GM21717 (cell line): ENCODE measurements around the gene SSX4.
"Not testable (repeated sequence)": the region's sequence is repeated elsewhere in the genome, so short reads cannot be mapped to it uniquely, and the experiment has no call there.

Source experiments
- ATAC-seq: cut with Tn5 transposase; IDR thresholded peaks from one replicate; pipeline ENCODE4 v1.9.1; 2021; ENCODE audit warnings: mild to moderate bottlenecking, moderate library complexity; ENCODE audit not compliant: unreplicated experiment

Gene SSX4, protein sequence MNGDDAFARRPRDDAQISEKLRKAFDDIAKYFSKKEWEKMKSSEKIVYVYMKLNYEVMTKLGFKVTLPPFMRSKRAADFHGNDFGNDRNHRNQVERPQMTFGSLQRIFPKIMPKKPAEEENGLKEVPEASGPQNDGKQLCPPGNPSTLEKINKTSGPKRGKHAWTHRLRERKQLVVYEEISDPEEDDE

DNA sequence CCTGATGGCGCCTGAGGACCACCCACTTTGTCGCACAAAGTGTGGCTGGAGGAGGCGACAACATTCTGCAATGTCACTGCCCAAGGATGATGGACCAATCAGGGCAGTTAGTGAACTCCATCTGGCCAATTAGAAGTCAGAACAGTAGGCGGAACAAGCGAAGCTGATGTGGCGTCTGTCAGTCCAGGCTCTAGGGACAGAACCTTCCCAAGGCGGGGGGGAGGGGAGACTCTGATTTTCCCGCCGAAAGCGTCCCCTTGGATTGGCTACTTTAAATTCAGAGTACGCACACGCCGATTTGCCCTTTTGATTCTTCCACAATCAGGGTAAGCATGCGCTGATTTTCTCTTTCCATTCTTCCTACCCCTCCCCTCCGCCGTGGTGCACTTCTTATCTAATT, at the start of gene SSX4:
TSS of gene SSX4 (plus strand) at position 301 of the 400 bp plus-strand sequence. CDS start 515 bp downstream, outside the sequence.
- ATAC-seq, result not testable (repeated sequence)

DNA sequence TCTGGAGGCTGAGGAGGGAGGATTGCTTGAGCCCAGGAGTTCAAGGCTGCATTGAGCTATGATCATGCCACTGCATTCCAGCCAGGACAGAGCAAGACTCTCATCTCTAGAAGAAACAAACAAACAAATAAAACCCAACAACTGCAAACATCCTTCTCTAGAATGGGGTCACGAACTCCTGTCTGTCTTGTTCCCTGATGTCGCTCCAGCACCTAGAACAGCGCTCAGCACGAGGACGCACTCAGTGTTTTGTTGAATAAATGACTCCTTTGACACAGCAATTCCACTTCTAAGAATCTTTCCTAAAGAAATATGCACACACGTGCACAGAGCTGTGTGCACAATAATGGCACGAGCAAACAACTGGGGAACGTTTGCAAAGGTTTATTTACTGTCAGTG, 37.3 kb upstream of the SSX4 start:
- not testable (repeated sequence) for ATAC-seq

DNA sequence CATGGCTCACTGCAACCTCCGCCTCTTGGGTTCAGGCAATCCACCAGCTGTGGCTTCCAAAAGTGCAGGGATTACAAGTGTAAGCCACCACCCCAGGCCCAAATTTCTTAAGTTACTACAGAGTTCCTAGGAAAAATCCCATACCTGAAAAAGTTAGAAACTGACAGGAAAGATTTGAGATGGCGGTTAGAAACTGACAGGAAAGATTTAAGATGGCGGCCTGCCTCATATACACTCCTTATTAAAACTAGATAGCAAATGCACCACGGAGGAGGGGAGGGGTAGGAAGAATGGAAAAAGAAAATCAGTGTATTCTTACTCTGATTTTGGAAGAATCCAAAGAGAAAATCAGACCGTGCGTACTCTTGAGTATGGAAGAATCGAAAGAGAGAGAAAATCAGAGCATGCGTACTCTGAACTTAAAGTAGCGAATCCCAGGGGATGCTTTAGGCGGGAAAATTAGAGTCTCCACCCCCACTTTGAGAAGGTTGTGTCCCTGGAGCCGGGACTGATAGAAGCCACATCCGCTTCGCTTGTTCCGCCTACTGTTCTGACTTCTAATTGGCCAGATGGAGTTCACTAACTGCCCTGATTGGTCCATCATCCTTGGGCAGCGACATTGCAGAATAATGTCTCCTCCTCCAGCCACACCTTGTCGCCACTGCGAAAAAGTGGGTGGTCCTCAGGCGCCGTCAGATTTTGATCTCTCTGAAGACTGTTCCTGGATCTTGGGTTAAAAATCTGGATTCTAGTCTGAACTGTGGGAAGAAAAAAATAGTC, 26.8 kb upstream of the SSX4 start, which contains the start of gene SSX3:
TSS of gene SSX3 (minus strand) at position 389 of the 780 bp plus-strand sequence. CDS start 1,454 bp downstream, outside the sequence.
- ATAC-seq, result not testable (repeated sequence)

DNA sequence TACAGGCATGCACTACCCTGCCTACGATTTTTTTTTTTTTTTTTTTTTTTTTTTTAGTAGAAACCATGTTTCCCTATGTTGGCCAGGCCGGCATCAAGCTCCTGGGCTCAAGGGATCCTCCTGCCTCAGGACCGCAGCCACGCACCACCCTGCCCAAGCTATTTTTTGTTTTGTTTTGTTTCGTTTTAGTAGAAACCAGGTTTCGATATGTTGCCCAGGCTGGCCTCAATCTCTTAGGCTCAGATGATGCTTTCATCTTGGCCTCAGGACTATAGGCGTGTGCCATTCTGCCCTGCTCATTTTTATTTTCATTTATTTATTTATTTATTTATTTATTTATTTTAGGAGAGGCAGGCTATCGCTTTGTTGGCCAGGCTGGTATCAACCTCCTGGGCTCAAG, 25.7 kb upstream of the SSX4 start:
- no peak for ATAC-seq

DNA sequence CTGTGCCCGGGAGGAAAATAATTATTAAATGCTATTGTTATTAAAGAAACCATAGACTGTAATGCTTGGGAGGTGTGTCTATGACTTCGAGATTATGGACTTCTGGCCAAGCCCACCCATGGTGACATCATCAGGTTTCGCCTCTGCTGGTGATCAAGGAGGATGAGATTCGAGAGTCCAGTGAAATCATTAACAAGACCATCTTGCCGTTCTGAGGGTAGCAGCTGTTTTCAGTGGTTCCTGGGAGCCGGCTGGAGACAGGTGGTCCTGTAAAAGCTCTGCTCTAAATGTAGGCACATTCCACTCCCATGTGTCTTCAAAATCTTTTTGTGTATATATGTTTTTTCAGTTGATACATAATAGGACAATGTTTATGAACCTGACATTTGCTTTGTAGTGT, 24.1 kb upstream of the SSX4 start:
- ATAC-seq, result not testable (repeated sequence)

DNA sequence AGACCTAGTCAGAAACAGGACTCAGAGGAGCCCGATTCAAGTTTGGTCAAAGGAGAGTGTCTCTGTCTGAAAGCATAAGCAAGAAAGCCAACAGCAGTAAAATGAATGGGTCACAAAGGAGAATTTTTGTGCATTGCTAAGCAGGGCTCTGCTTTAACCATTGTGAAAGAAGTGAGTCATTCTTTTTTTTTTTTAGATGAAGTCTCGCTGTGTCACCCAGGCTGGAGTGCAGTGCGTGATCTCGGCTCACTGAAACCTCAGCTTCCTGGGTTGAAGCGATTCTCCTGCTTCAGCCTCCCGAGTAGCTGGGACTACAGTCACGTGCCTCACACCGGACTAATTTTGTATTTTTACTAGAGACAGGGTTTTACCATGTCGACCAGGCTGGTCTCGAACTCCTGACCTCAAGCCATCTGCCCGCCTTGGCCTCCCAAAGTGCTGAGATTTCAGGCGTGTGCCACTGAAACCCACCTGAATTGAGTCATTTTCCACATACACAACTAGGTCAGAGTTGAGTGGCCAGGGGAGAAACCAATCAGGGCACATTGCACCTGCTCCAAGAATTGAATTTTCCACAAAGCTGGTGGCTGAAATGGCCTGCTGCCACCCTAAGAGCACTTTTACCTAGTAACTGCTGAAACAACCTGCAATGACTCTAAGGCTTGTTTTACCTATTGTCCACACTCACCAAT, 15.5 kb upstream of the SSX4 start:
- not testable (repeated sequence) for ATAC-seq

DNA sequence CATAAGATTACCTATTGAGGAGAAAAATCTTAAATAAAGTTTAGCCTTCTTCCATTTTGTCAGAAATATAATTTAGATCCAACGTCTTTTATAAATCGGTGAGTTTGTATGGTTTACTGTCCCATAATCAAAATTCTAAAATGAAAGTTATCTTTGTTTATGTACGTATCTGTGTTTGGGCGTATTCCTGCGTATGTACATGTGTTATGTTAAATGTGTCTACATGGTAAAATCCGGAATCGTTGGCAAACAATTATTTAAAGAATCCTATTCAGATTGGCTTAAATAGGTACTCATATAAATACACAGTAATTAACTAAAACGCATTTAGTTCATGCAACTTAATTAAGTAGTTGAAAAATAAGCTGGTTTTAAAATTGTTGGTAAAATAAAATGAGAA, 12.9 kb upstream of the SSX4 start:
- ATAC-seq, result not testable (repeated sequence)

DNA sequence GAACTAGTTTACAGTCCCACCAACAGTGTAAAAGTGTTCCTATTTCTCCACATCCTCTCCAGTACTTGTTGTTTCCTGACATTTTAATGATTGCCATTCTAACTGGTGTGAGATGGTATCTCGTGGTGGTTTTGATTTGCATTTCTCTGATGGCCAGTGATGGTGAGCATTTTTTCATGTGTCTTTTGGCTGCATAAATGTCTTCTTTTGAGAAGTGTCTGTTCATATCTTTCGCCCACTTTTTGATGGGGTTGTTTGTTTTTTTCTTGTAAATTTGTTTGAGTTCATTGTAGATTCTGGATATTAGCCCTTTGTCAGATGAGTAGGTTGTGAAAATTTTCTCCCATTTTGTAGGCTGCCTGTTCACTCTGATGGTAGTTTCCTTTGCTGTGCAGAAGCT, 13.6 kb downstream of the SSX4 start:
- ATAC-seq, result not testable (repeated sequence)

DNA sequence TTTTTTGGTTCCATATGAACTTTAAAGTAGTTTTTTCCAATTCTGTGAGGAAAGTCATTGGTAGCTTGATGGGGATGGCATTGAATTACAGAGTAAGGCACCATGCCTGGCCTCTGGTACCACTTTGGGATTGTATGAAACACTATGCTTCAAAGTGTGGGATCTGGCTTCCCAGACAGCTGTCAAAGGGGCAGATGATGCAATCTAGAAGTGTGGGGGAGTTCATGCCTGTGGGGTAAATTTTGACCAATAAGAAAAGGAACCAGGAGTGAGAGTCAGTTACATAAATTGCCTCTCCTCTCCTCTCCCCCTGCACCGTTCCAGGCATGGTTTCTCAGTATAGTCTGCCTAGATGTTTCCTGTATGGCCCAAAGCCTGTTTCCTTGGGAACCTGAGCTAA, 14.5 kb downstream of the SSX4 start:
- ATAC-seq, result not testable (repeated sequence)

DNA sequence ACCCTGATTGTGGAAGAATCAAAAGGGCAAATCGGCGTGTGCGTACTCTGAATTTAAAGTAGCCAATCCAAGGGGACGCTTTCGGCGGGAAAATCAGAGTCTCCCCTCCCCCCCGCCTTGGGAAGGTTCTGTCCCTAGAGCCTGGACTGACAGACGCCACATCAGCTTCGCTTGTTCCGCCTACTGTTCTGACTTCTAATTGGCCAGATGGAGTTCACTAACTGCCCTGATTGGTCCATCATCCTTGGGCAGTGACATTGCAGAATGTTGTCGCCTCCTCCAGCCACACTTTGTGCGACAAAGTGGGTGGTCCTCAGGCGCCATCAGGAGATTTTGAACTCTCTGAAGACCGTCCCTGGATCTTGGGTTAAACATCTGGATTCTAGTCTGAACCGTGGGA, 28.5 kb downstream of the SSX4 start, which contains the start of gene SSX4B:
TSS of gene SSX4B (minus strand) at position 101 of the 400 bp plus-strand sequence. CDS start 588 bp downstream, outside the sequence.
- not testable (repeated sequence) for ATAC-seq

DNA sequence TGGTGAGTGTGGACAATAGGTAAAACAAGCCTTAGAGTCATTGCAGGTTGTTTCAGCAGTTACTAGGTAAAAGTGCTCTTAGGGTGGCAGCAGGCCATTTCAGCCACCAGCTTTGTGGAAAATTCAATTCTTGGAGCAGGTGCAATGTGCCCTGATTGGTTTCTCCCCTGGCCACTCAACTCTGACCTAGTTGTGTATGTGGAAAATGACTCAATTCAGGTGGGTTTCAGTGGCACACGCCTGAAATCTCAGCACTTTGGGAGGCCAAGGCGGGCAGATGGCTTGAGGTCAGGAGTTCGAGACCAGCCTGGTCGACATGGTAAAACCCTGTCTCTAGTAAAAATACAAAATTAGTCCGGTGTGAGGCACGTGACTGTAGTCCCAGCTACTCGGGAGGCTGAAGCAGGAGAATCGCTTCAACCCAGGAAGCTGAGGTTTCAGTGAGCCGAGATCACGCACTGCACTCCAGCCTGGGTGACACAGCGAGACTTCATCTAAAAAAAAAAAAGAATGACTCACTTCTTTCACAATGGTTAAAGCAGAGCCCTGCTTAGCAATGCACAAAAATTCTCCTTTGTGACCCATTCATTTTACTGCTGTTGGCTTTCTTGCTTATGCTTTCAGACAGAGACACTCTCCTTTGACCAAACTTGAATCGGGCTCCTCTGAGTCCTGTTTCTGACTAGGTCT, 43.8 kb downstream of the SSX4 start:
- ATAC-seq, result not testable (repeated sequence)

DNA sequence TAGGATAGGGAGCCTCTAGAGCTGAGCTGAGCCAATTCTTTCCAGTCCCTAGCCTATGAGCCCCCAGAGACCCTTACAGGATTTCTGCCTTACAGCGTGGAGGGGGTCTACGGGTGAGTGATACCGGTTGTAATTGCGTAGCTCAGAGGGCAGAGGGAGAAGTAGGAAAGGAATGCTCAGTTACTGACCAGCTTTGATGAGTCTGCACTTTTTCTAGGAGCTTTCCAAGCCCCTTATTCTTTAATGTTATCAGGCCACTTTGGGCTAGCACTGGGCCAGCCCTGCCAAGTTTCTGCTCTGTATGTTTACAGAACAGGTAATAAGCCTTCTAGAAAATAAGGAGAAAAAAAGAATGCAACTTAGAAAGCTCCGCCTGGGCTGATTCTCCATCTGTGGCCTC, 46.3 kb downstream of the SSX4 start:
- ATAC-seq, result not testable (repeated sequence)

DNA sequence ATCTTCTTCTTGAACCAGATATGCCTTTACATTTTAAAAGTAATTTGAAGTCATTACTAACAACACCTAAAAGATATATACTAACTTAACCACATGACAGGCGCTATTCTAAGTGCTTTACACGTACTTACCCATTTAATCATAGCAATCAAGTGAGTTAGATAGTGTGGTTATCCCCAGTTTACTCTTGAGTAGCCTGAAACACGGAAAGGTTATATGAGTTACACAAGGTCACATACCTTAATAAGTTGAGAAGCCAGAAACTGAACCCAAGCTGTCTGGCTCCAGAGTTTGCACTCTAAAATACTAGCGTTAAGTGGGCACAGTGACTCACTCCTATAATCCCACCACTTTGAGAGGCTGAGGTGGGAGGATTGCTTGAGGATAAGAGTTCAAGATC, 46.8 kb downstream of the SSX4 start:
- not testable (repeated sequence) for ATAC-seq

DNA sequence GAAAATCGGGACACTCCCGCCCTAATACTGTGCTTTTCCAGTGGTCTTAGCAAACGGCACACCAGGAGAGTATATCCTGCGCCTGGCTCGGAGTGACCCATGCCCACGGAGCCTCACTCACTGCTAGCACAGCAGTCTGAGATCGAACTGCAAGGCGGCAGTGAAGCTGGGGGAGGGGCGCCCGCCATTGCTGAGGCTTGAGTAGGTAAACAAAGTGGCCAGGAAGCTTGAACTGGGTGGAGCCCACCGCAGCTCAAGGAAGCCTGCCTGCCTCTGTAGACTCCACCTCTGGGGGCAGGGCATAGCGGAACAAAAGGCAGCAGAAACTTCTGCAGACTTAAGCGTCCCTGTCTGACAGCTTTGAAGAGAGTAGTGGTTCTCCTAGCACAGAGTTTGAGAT, 50.4 kb downstream of the SSX4 start:
- not testable (repeated sequence) for ATAC-seq
